Myocyte (in vitro differentiated cells): ENCODE data around the gene CAPN1. TPM values are rescaled to one million over a fixed set of nuclear protein-coding genes. Genes with fewer than 3 reads are reported as not detected.

Experiments used
- DNase-seq: peaks from one replicate; pipeline ENCODE4 v3.0.0-alpha.2; 2012; ENCODE audit warnings: low read depth
- total RNA-seq: library from RNA; depleted of rRNA; stranded (reverse); fragments of >200 nt; gene quantifications from 2 replicates; pipeline ENCODE4 v1.2.3, GENCODE V29; 2014

CAPN1 gene
- total RNA-seq, 1 donor from 2014 or later = 149 TPM

- DNase-seq = no peak
Measured at GRCh38 chr11:65189191-65189590, 7.5 kb downstream of the CAPN1 start.

GRCh38 chr11:65194564-65194963 is 12.8 kb downstream of the CAPN1 start:
- no peak for DNase-seq

GRCh38 chr11:65204143-65204542 is 22.4 kb downstream of the CAPN1 start:
- DNase-seq = no peak

- DNase-seq = peak; percentile 21
Measured at GRCh38 chr11:65204646-65205601, 23.2 kb downstream of the CAPN1 start.

- no peak for DNase-seq
Measured at GRCh38 chr11:65205602-65205967, 23.9 kb downstream of the CAPN1 start.

- no peak for DNase-seq
Measured at GRCh38 chr11:65206441-65206841, 24.7 kb downstream of the CAPN1 start.

- DNase-seq = no peak
Measured at GRCh38 chr11:65206901-65207300, 25.2 kb downstream of the CAPN1 start.

GRCh38 chr11:65207918-65208784 is 26.4 kb downstream of the CAPN1 start:
- no peak for DNase-seq

- no peak for DNase-seq
Measured at GRCh38 chr11:65208785-65209710, 27.3 kb downstream of the CAPN1 start.

- no peak for DNase-seq
Measured at GRCh38 chr11:65209711-65210360, 28.1 kb downstream of the CAPN1 start.

GRCh38 chr11:65210361-65210731 is 28.6 kb downstream of the CAPN1 start:
- no peak for DNase-seq

GRCh38 chr11:65210748-65211147 is 29.0 kb downstream of the CAPN1 start:
- DNase-seq = no peak

- DNase-seq = no peak
Measured at GRCh38 chr11:65211293-65212105, 29.8 kb downstream of the CAPN1 start.

GRCh38 chr11:65212226-65212801 is 30.6 kb downstream of the CAPN1 start:
- no peak for DNase-seq

GRCh38 chr11:65213322-65214211 is 31.8 kb downstream of the CAPN1 start:
- no peak for DNase-seq

GRCh38 chr11:65214212-65214845 is 32.6 kb downstream of the CAPN1 start:
- DNase-seq = no peak

GRCh38 chr11:65215441-65216076 is 33.8 kb downstream of the CAPN1 start:
- no peak for DNase-seq
